WTC11 (cell line): Measurements from ENCODE around the gene HEY2. TPM values are rescaled to one million over a fixed set of nuclear protein-coding genes. Genes with fewer than 3 reads are reported as not detected.

Experiments used
- ATAC-seq: fragments of 200-7000 bp; cut with Tn5 transposase; 2 replicates; pipeline ENCODE4 v1.10.0; 2021; ENCODE audit warnings: mild to moderate bottlenecking, moderate library complexity
- CTCF ChIA-PET: fragments of 300-600 bp; sonication (Branson Sonifier 250); formaldehyde crosslinking; loops from one replicate; lab custom pipeline; 2021; ENCODE audit warnings: antibody characterized with exemption; lab: Charles Lee
- POLR2A ChIA-PET: fragments of 350-600 bp; sonication (Branson Sonifier 250); formaldehyde crosslinking; loops from one replicate; lab custom pipeline; 2021; ENCODE audit warnings: antibody characterized with exemption; lab: Charles Lee
- DNase-seq: peaks from one replicate; pipeline ENCODE4 v3.0.0; 2021; ENCODE audit warnings: low spot score
- H3K27ac Mint-ChIP-seq: 2 replicates; pipeline ENCODE4 v1.8.0; 2021; ENCODE audit warnings: mixed read lengths
- H3K27me3 Mint-ChIP-seq: 2 replicates; pipeline ENCODE4 v1.8.0; 2021; ENCODE audit warnings: low read depth, mild to moderate bottlenecking, moderate library complexity, mixed read lengths
- H3K36me3 Mint-ChIP-seq: 2 replicates; pipeline ENCODE4 v1.8.0; 2021; ENCODE audit warnings: mixed read lengths
- H3K4me1 Mint-ChIP-seq: 2 replicates; pipeline ENCODE4 v1.8.0; 2022; ENCODE audit warnings: mixed read lengths
- H3K4me3 Mint-ChIP-seq: 2 replicates; pipeline ENCODE4 v1.8.0; 2021; ENCODE audit warnings: mild to moderate bottlenecking, moderate library complexity, mixed read lengths
- H3K9me3 Mint-ChIP-seq: 2 replicates; pipeline ENCODE4 v1.8.0; 2021; ENCODE audit warnings: mixed read lengths
- CBFB ChIP-seq: sonication (generic); formaldehyde crosslinking; IDR thresholded peaks from 2 replicates; pipeline ENCODE4 v1.8.1; 2022; ENCODE audit warnings: mild to moderate bottlenecking, low read depth, missing genetic modification reagents
- ELF4 ChIP-seq: sonication (generic); formaldehyde crosslinking; IDR thresholded peaks from 2 replicates; pipeline ENCODE4 v1.8.1; 2022; ENCODE audit warnings: low read depth, mild to moderate bottlenecking, moderate library complexity, missing genetic modification reagents
- FOXJ3 ChIP-seq: sonication (generic); formaldehyde crosslinking; IDR thresholded peaks from 2 replicates; pipeline ENCODE4 v1.9.0; 2021; ENCODE audit warnings: missing genetic modification reagents, mild to moderate bottlenecking, borderline replicate concordance
- FOXK1 ChIP-seq: sonication (generic); formaldehyde crosslinking; IDR thresholded peaks from 2 replicates; pipeline ENCODE4 v1.8.0; 2022; ENCODE audit warnings: mild to moderate bottlenecking, moderate library complexity, missing genetic modification reagents
- GABPB1 ChIP-seq: sonication (generic); formaldehyde crosslinking; IDR thresholded peaks from 2 replicates; pipeline ENCODE4 v1.8.1; 2023; ENCODE audit warnings: mild to moderate bottlenecking, missing genetic modification reagents
- GTF2I ChIP-seq: fragments of 250-450 bp; sonication (Bioruptor Pico); conservative IDR thresholded peaks from 2 replicates; pipeline ENCODE4 v1.4.0; 2021; ENCODE audit warnings: mild to moderate bottlenecking
- JAZF1 ChIP-seq: fragments of 250-450 bp; sonication (Bioruptor Pico); IDR thresholded peaks from 2 replicates; pipeline ENCODE4 v1.9.0; 2021; ENCODE audit warnings: moderate library complexity, mild to moderate bottlenecking, inconsistent platforms
- JUN ChIP-seq: sonication (generic); formaldehyde crosslinking; IDR thresholded peaks from 2 replicates; pipeline ENCODE4 v1.8.0; 2023; ENCODE audit warnings: mild to moderate bottlenecking, missing genetic modification reagents
- NR1H2 ChIP-seq: sonication (generic); formaldehyde crosslinking; IDR thresholded peaks from 2 replicates; pipeline ENCODE4 v1.9.0; 2021; ENCODE audit warnings: mild to moderate bottlenecking, moderate library complexity, missing genetic modification reagents
- OVOL2 ChIP-seq: fragments of 250-450 bp; sonication (Bioruptor Pico); IDR thresholded peaks from 2 replicates; pipeline ENCODE4 v1.9.0; 2021; ENCODE audit warnings: mild to moderate bottlenecking, borderline replicate concordance
- PRRX2 ChIP-seq: fragments of 250-450 bp; sonication (Bioruptor Pico); IDR thresholded peaks from 2 replicates; pipeline ENCODE4 v1.8.0; 2021; ENCODE audit warnings: mild to moderate bottlenecking
- RELA ChIP-seq: sonication (generic); formaldehyde crosslinking; IDR thresholded peaks from 2 replicates; pipeline ENCODE4 v1.8.1; 2022; ENCODE audit warnings: missing genetic modification reagents, mild to moderate bottlenecking, borderline replicate concordance
- SOX15 ChIP-seq: fragments of 250-450 bp; sonication (Bioruptor Pico); IDR thresholded peaks from 2 replicates; pipeline ENCODE4 v1.9.0; 2021; ENCODE audit warnings: mild to moderate bottlenecking
- STAT6 ChIP-seq: sonication (generic); formaldehyde crosslinking; conservative IDR thresholded peaks from 2 replicates; pipeline ENCODE4 v1.8.1; 2023; ENCODE audit warnings: mild to moderate bottlenecking, low read depth, missing genetic modification reagents, moderate library complexity
- ZNF232 ChIP-seq: sonication (generic); formaldehyde crosslinking; IDR thresholded peaks from 2 replicates; pipeline ENCODE4 v1.8.0; 2022; ENCODE audit warnings: mild to moderate bottlenecking, missing genetic modification reagents
- ZNF263 ChIP-seq: sonication (generic); formaldehyde crosslinking; IDR thresholded peaks from 2 replicates; pipeline ENCODE4 v1.8.1; 2022; ENCODE audit warnings: low read depth, mild to moderate bottlenecking, moderate library complexity, missing genetic modification reagents
- ZNF396 ChIP-seq: fragments of 250-450 bp; sonication (Bioruptor Pico); IDR thresholded peaks from 2 replicates; pipeline ENCODE4 v1.8.0; 2021; ENCODE audit warnings: mild to moderate bottlenecking, moderate library complexity, borderline replicate concordance
- ZSCAN18 ChIP-seq: fragments of 250-450 bp; sonication (Bioruptor Pico); IDR thresholded peaks from 2 replicates; pipeline ENCODE4 v2.1.2; 2022; ENCODE audit warnings: mild to moderate bottlenecking, moderate library complexity
- total RNA-seq: library from RNA; stranded (reverse); gene quantifications from 3 replicates; pipeline ENCODE4 v1.2.3, GENCODE V29; 2021
- TF ChIP-seq, protein P1 (sequence below): sonication (generic); formaldehyde crosslinking; IDR thresholded peaks from 2 replicates; pipeline ENCODE4 v1.8.0; 2022; ENCODE audit warnings: mild to moderate bottlenecking, missing genetic modification reagents
- TF ChIP-seq, protein P2 (sequence below): sonication (generic); formaldehyde crosslinking; IDR thresholded peaks from 2 replicates; pipeline ENCODE4 v1.8.0; 2022; ENCODE audit warnings: missing genetic modification reagents
- TF ChIP-seq, protein P3 (sequence below): fragments of 250-450 bp; sonication (Bioruptor Pico); IDR thresholded peaks from 2 replicates; pipeline ENCODE4 v1.9.0; 2021; ENCODE audit warnings: mild to moderate bottlenecking
- TF ChIP-seq, protein P4 (sequence below): sonication (generic); formaldehyde crosslinking; IDR thresholded peaks from 2 replicates; pipeline ENCODE4 v1.8.1; 2023; ENCODE audit warnings: mild to moderate bottlenecking, missing genetic modification reagents
- TF ChIP-seq, protein P5 (sequence below): sonication (generic); formaldehyde crosslinking; IDR thresholded peaks from 2 replicates; pipeline ENCODE4 v1.8.1; 2022; ENCODE audit warnings: mild to moderate bottlenecking, moderate library complexity, missing genetic modification reagents

Gene HEY2
- total RNA-seq, 1 experiment from 2014 or later: 10.6 TPM

- Mint-ChIP-seq H3K27me3 (no peaks in the 10 kb centered on the region), H3K4me3 (no peak overlapping the region), H3K27ac (no peak overlapping the region)
Observed at GRCh38 chr6:125732398-125732797, 17.0 kb upstream of the HEY2 start.

GRCh38 chr6:125733516-125734300 is 15.7 kb upstream of the HEY2 start:
- CTCF ChIA-PET: no interaction called here
- DNase-seq (no peak), ATAC-seq (no peak)
- Mint-ChIP-seq H3K27ac (no peak overlapping the region), H3K4me1 (peaks cover 33% of the 10 kb centered on the region), H3K27me3 (no peaks in the 10 kb centered on the region), H3K9me3 (no peaks in the 10 kb centered on the region), H3K4me3 (no peak overlapping the region), H3K36me3 (no peaks in the 10 kb centered on the region)
- POLR2A ChIA-PET: no interaction called here
- TF ChIP-seq ZSCAN18 (CRISPR knock-in tag): no peak
- TF ChIP-seq STAT6 (CRISPR knock-in tag): no peak
- TF ChIP-seq NR1H2: no peak
- TF ChIP-seq CBFB: no peak
- TF ChIP-seq ZNF396 (CRISPR knock-in tag): no peak
- TF ChIP-seq, protein P1, sequence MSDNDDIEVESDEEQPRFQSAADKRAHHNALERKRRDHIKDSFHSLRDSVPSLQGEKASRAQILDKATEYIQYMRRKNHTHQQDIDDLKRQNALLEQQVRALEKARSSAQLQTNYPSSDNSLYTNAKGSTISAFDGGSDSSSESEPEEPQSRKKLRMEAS: no peak
- TF ChIP-seq SOX15 (CRISPR knock-in tag): no peak
- no peak for TF ChIP-seq FOXK1 (CRISPR knock-in tag)
- no peak for TF ChIP-seq ZNF232 (CRISPR knock-in tag)
- TF ChIP-seq FOXJ3: no peak

More at GRCh38 chr6:125732398-125732797, 17.0 kb upstream of the HEY2 start:
- POLR2A ChIA-PET: no interaction called here
- no peak for TF ChIP-seq ELF4 (CRISPR knock-in tag)
- TF ChIP-seq, protein P2, sequence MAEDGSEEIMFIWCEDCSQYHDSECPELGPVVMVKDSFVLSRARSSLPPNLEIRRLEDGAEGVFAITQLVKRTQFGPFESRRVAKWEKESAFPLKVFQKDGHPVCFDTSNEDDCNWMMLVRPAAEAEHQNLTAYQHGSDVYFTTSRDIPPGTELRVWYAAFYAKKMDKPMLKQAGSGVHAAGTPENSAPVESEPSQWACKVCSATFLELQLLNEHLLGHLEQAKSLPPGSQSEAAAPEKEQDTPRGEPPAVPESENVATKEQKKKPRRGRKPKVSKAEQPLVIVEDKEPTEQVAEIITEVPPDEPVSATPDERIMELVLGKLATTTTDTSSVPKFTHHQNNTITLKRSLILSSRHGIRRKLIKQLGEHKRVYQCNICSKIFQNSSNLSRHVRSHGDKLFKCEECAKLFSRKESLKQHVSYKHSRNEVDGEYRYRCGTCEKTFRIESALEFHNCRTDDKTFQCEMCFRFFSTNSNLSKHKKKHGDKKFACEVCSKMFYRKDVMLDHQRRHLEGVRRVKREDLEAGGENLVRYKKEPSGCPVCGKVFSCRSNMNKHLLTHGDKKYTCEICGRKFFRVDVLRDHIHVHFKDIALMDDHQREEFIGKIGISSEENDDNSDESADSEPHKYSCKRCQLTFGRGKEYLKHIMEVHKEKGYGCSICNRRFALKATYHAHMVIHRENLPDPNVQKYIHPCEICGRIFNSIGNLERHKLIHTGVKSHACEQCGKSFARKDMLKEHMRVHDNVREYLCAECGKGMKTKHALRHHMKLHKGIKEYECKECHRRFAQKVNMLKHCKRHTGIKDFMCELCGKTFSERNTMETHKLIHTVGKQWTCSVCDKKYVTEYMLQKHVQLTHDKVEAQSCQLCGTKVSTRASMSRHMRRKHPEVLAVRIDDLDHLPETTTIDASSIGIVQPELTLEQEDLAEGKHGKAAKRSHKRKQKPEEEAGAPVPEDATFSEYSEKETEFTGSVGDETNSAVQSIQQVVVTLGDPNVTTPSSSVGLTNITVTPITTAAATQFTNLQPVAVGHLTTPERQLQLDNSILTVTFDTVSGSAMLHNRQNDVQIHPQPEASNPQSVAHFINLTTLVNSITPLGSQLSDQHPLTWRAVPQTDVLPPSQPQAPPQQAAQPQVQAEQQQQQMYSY: no peak
- no peak for TF ChIP-seq JAZF1
- TF ChIP-seq RELA: no peak
- TF ChIP-seq, protein P3, sequence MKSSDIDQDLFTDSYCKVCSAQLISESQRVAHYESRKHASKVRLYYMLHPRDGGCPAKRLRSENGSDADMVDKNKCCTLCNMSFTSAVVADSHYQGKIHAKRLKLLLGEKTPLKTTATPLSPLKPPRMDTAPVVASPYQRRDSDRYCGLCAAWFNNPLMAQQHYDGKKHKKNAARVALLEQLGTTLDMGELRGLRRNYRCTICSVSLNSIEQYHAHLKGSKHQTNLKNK (CRISPR knock-in tag): no peak
- TF ChIP-seq GABPB1: no peak
- TF ChIP-seq, protein P4, sequence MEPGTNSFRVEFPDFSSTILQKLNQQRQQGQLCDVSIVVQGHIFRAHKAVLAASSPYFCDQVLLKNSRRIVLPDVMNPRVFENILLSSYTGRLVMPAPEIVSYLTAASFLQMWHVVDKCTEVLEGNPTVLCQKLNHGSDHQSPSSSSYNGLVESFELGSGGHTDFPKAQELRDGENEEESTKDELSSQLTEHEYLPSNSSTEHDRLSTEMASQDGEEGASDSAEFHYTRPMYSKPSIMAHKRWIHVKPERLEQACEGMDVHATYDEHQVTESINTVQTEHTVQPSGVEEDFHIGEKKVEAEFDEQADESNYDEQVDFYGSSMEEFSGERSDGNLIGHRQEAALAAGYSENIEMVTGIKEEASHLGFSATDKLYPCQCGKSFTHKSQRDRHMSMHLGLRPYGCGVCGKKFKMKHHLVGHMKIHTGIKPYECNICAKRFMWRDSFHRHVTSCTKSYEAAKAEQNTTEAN: no peak
- TF ChIP-seq OVOL2 (CRISPR knock-in tag): no peak
- TF ChIP-seq, protein P5, sequence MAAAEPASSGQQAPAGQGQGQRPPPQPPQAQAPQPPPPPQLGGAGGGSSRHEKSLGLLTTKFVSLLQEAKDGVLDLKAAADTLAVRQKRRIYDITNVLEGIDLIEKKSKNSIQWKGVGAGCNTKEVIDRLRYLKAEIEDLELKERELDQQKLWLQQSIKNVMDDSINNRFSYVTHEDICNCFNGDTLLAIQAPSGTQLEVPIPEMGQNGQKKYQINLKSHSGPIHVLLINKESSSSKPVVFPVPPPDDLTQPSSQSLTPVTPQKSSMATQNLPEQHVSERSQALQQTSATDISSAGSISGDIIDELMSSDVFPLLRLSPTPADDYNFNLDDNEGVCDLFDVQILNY (CRISPR knock-in tag): no peak
- TF ChIP-seq PRRX2 (CRISPR knock-in tag): no peak
- no peak for TF ChIP-seq ZNF263 (CRISPR knock-in tag)
- no peak for TF ChIP-seq GTF2I (CRISPR knock-in tag)
- no peak for TF ChIP-seq FOXJ3
- no peak for TF ChIP-seq JUN (CRISPR knock-in tag)
- TF ChIP-seq, all 79 proteins: peak for 0
- ATAC-seq (no peak), DNase-seq (no peak)
- Mint-ChIP-seq H3K9me3 (no peaks in the 10 kb centered on the region), H3K4me1 (peaks cover 43% of the 10 kb centered on the region), H3K36me3 (no peaks in the 10 kb centered on the region)
- CTCF ChIA-PET: no interaction called here
